Non-pigmented ciliary epithelial cell (primary cell): ENCODE measurements around the gene PLPP1.
A peak's percentile ranks its signal among the peaks of the same experiment; 100 is the strongest.

Source experiments
- DNase-seq: peaks from one replicate; pipeline ENCODE4 v3.0.0-alpha.2; 2010; ENCODE audit warnings: low read depth

PLPP1 gene

GRCh38 chr5:55407059-55407684 lies 127.6 kb downstream of the PLPP1 start:
- peak; percentile 11 for DNase-seq

GRCh38 chr5:55406292-55406691 lies 128.5 kb downstream of the PLPP1 start:
- no peak for DNase-seq

GRCh38 chr5:55402199-55402598 lies 132.6 kb downstream of the PLPP1 start:
- no peak for DNase-seq

- DNase-seq, result no peak
These were observed 141.1 kb downstream of the PLPP1 start for GRCh38 chr5:55393501-55394175.

- no peak for DNase-seq
These were observed 142.1 kb downstream of the PLPP1 start for GRCh38 chr5:55392669-55393068.

GRCh38 chr5:55391707-55392106 lies 143.1 kb downstream of the PLPP1 start:
- no peak for DNase-seq

GRCh38 chr5:55387865-55388264 lies 146.9 kb downstream of the PLPP1 start:
- no peak for DNase-seq

GRCh38 chr5:55386356-55386755 lies 148.4 kb downstream of the PLPP1 start:
- no peak for DNase-seq

GRCh38 chr5:55385846-55386245 lies 148.9 kb downstream of the PLPP1 start:
- no peak for DNase-seq

- DNase-seq, result no peak
These were observed 149.5 kb downstream of the PLPP1 start for GRCh38 chr5:55385227-55385626.

GRCh38 chr5:55384072-55384471 lies 150.7 kb downstream of the PLPP1 start:
- DNase-seq, result no peak

- DNase-seq, result no peak
These were observed 151.5 kb downstream of the PLPP1 start for GRCh38 chr5:55383254-55383653.

- DNase-seq, result no peak
These were observed 157.0 kb downstream of the PLPP1 start for GRCh38 chr5:55377810-55378209.
